GM19025 (cell line): ENCODE results near the gene ACP4.
"Not testable (repeated sequence)": the region's sequence is repeated elsewhere in the genome, so short reads cannot be mapped to it uniquely, and the experiment has no call there.

ENCODE experiments used
- ATAC-seq: cut with Tn5 transposase; IDR thresholded peaks from one replicate; pipeline ENCODE4 v1.9.1; 2021; ENCODE audit warnings: mild to moderate bottlenecking, low read depth, moderate library complexity; ENCODE audit not compliant: unreplicated experiment

ACP4 gene

DNA sequence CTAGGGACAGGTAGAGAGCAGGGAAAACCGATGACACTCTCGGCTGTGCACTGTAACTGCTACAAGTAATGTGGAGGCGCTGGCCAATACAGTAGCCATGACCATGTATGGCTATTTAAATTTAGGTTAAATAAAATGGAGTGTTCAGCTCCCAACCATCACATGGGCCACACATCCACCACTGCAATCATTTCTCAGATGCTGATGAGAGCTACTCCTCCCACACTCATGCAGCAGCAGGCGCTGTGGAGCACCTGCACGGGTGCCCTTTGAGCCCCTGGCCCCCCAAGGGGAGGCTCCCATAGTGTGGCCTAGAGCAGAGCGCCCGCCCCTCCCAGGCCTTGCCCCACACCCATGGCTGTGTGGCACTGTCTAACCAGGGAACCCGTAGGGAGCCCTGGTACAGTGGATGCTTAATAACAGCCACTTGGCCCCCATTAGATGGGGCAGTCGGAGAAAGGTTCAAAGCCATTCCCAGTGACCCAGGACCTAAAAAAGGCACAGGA, 6.0 kb downstream of the ACP4 start:
- ATAC-seq = no peak

DNA sequence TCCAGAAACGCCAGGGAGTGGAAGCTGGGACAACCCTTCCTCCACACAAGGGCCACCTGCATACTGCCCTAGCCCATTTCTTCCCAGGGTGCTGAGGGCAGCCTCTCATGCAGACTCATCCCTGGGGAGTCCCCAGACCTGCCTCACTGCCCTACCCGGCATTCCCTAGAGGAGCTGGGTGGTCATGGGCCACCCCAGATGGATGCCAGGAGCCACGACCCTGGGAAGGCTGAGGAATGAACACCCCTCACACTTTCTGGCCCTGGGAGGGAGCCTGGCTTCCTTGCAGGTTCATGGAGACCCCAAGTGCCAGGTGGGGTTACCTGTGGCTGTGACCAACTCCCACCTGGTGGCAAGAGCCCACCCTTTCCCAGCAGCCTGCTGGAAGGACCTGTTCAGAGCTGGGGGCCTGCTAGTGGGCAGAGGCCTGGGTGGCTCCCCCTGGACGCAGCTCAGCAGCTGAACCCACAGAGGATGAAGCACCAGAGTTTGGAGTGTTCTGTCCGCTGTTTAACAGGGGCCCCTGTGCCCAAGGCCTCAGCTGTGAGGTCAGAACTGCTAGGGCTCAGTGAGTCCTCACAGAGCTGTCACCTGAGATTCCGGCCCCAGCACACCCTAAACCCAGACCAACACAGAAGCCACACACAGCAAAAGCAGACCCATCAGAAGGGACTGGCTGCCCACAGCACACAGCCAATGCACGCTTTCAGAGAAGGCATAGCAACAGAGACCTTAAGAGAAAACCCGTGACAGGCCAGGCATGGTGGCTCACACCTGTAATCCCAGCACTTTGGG, 6.6 kb downstream of the ACP4 start:
- no peak for ATAC-seq

DNA sequence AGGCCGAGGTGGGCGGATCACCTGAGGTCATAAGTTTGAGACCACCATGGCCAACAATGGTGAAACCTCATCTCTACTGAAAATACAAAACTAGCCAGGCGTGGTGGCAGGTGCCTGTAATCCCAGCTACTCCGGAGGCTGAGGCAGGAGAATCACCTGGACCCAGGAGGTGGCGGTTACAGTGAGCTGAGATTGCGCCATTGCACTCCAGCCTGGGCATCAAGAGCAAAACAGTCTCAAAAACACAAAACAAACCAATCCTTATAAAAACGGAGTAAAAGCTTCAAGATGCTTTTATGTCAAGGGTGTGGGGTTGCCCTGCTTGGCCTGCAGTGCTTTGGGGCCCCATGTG, 7.2 kb downstream of the ACP4 start:
- ATAC-seq = no peak

- ATAC-seq = no peak
Measured at GRCh38 chr19:50797781-50798658, 7.8 kb downstream of the ACP4 start.

DNA sequence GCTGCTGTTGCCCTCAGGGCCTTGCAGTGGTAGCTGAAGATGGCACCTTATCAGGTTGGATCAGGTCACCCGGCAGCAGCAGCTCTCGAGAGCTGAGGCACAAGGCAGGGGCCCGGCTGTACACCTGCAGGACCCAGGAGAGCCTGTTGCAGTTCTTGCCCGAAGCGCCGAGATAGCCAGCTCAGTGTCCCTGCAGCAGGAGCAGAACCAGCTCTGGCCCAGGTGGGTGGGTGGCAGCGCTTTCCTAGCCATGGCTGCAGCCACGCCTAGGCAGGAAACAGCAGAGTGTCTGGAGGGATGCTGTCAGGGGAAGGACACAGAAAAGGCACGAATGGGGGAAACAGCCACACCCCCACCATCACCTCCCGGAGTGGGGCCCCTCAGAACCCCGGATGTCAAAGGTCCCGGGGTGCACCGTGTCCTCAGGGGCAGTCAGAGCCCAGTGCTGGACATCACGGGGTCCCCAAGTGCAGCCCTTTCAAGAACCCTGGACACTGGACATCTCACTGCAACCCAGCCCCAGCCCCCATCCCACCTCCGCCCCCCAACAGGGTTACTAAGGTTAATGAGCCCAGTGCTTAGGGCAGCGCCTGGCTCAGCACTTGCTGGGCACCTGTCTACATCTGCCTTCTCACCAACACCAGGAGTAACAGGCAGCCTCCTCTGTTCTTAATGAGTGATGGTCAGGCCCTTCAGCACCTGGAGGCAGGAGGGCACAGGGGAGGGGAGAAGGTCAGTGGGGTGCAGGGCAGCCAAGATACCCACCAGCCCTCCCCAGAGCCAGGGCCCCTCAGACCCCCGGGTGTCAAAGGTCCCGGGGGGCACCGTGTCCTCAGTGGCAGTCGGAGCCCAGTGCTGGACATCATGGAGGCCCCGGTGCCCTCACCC, 8.7 kb downstream of the ACP4 start:
- no peak for ATAC-seq

- ATAC-seq = no peak
Measured at GRCh38 chr19:50799547-50799851, 9.3 kb downstream of the ACP4 start.

DNA sequence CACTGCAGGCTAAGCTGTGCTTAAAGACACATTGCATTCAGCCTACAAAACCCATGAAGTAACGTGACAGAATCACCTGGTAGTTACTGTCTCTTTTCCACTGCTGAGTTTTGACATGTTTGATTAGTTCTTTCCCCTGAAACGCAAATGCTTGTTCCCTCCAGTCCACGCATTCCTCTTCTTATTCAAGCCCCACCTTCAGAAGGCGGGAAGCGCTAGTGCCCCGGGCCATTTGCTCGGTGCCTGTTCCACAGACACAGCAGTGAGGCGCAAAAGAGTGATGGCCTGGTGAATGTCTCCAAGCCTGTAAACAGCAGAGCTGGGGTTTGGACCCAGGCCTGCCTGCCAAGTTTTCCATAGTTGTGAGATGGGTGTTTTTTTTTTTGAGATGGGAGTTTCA, 10.9 kb downstream of the ACP4 start:
- ATAC-seq = no peak

DNA sequence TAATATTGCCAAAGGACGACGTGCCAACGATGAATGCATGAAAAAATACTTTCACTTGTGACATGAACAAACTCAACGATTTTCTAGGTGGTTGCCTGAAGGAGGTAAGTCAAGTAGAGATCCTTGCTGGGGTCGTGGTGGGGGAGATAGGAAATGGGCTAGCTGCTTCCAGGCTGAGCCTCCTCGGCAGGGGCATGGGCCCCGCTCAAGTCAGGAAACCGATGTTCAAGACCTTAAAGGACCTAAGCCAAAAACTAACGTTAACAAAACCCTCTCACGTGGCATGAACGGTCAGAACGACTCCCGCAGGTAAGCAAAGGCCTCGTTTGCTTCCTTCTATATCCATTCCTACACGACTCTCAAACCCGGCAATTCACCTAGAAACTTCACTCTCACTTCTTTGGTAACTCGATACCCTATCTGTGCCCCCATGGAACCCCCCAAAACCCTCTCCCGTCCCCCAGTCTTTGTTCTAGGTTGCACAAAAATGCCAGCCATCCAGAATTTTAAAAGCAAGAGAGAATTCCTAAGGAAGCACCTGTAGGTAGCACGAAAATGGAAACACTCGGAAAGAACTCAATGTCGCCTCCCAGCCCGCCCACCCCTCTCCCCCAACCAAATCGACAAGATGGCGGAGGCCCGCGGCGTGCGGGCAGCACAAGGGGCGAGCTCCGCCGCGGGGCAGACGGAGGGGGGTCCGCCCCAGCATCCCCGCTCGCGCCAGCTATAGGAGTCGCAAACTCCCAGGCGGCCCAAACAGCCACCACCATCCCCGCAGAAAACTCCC, 13.6 kb downstream of the ACP4 start:
- ATAC-seq = no peak

DNA sequence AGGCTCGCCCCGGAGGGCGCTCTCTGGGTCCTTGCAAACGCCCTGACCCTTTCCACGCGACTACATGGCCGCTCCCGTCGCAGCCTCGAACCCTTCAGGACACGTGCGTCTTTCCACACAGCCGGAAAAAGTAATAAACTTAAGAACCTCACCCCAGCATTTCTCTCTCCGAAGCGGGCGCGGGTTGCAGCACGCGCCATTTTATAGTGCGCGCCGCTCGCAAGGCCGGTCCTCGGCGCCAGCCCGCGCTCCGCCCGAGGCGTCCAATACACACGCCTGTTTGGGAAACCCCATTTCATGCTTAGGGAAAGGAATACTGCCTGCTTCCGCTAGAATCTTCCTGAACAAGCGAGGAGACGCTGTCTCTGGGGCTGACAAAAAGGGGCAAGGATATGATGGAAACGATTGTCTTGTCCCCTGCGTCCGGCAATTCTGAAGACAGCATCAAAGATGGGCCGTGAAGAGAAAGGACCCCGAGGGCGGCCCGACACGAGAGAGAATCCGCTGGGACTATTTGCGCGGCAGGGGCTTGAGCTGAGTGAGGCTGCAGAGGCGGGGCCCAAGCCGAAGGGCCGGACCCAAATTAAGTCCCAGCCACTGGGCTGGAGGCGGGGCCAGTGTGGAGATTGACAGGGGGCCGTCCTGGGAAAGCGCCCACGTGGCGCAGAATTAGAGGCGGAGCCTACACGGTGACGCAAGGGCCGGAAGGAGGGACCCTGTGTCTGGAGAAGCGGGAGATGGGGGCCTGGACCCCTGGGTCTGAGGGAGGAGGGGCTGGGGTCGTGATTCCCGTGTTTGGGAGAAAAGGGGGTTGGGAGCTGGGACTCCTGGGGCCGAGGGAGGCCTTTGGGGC, 14.4 kb downstream of the ACP4 start:
- ATAC-seq = peak; percentile 94

GRCh38 chr19:50808856-50809255, 18.6 kb downstream of the ACP4 start:
- ATAC-seq = no peak

DNA sequence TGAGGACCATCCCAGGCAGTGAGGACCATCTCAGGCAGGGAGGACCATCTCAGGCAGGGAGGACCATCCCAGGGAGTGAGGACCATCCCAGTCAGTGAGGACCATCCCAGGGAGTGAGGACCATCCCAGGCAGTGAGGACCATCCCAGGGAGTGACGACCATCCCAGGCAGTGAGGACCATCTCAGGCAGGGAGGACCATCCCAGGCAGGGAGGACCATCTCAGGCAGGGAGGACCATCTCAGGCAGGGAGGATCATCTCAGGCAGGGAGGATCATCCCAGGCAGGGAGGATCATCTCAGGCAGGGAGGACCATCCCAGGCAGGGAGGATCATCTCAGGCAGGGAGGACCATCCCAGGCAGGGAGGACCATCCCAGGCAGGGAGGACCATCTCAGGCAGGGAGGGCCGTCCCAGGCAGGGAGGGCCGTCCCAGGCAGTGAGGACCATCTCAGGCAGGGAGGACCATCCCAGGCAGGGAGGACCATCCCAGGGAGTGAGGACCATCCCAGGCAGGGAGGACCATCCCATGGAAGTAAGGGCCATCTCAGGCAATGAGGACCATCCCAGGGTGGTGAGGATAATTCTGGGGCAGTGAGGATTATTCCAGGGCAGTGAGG, 21.5 kb downstream of the ACP4 start:
- not testable (repeated sequence) for ATAC-seq

GRCh38 chr19:50812474-50812873, 22.3 kb downstream of the ACP4 start:
- no peak for ATAC-seq

DNA sequence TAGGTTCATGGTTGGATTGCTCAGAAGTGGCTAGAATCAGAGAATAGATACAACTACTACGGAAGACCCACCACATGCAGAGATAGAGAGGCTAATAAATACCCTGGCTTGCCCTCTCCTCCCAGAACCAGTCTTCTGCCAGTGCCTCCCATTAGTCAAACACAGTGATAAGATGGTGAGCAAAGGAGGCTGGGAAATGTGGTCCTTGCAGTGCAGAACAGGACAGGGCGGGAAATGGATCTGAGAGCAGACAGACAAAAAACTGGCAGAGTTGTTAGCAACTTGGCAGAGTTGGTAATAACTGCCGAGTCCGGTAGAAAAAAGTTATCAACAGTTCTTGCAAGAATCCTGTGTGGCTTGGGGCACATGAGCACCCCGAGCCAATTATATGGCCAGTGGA, 24.7 kb downstream of the ACP4 start:
- no peak for ATAC-seq

DNA sequence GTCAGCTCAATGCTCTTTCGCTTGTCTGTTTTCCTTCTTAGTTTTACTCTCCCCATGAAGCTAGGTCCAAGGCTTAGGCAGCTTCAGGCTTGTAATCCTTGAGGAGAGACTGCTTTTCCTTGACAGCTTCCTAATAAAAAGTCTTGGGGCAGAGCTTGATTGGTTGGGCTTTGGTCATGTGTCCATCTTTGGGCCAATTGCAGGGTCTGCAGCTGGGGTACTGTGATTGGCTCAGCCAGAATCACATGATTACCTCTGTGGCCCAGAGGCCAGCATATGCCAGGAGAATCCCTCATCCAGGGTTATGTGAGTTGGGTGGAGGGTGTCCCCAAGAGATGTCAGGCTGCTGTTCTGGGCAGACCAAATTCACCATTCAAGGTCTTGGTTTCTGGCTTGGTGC, 25.2 kb downstream of the ACP4 start:
- no peak for ATAC-seq

GRCh38 chr19:50817941-50818858, 28.0 kb downstream of the ACP4 start:
- peak; percentile 50 for ATAC-seq

DNA sequence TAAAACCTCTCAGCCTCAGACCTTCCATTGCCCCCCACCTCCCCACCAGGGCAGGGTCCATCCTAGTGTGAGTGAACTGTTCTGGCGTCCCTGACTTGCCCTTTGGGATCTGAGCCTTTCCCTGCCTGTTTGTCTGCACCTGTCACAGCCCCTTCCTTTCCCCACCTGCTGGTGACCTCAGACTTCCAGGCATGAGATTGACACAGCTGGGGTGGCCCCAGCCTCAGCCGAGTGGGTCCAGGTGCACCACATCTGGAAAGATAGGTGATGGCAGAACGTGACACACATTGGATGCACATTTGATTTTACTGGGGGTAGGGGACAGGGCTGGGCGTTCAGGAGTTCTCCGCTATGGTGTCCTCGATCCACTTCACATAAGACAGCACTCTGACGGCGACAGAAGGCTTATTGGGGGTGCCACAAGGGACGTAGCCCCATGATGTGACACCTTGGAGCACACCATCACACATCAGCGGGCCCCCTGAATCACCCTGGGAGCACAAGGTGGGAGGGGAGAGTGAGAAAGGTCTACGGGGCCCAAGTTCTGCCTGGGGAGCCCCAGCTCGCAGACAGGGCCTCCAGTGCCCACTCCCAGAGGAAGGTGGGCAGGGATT, 28.8 kb downstream of the ACP4 start:
- ATAC-seq = no peak

DNA sequence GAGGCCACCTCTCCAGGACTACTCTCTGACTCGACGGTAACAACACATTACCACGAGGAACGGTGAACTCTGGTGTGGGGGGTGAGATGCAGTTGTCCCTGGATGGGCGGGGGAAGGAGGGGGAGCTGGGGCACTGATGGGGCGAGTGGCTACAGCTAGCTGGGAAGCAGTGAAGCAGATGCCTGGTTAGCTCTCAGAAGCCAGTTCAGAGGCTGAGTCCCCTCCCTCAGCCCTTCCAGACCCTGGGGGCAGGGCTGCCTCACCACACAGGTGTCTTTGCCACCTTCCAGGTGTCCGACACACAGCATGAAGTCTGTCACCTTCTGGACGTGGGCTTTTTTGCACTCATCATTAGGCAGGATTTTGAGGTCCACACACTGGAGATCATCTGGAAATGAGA, 29.4 kb downstream of the ACP4 start:
- no peak for ATAC-seq
